NCI-H1105 (cell line): ENCODE data around the gene TFIP11.
"Not testable (repeated sequence)": the region's sequence is repeated elsewhere in the genome, so short reads cannot be mapped to it uniquely, and the experiment has no call there.

Experiments used
- DNase-seq: peaks from one replicate; lab custom pipeline; 2025; lab: John Stamatoyannopoulos, UW

Gene TFIP11

GRCh38 chr22:26541167-26541819 lies 29.0 kb upstream of the TFIP11 start:
- DNase-seq, result no peak

DNA sequence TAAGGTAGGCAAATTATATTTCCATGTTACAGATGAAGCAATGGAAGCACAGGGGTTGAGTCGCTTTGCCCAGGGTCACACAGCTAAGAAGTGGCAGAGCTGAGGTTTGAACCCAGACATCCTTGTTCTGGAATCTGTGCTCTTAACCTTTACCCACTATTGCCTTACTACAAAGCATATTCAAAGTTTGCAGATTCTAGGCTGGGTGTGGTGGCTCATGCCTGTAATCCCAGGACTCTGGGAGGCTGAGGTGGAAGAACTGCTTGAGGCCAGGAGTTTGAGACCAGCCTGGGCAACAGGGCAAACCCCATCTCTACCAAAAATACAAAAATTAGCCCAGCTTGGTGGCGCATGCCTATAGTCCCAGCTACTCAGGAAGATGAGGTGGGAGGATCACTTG lies 27.8 kb upstream of the TFIP11 start:
- no peak for DNase-seq

DNA sequence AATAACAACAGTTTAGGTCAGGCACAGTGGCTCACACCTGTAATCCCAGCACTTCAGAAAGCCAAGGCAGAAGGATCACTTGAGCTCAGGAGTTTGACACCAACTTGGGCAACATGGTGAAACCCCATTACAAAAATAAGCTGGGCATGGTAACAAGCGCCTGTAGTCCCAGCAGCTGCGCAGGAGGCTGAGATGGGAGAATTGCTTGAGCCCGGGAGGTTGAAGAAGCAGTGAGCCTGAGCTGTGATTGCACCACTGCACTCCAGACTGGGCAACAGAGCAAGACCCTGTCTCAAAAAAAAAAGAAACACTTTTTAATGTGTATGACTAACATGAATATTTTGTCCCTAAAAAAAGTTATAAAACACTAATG lies 24.5 kb upstream of the TFIP11 start:
- no peak for DNase-seq

DNA sequence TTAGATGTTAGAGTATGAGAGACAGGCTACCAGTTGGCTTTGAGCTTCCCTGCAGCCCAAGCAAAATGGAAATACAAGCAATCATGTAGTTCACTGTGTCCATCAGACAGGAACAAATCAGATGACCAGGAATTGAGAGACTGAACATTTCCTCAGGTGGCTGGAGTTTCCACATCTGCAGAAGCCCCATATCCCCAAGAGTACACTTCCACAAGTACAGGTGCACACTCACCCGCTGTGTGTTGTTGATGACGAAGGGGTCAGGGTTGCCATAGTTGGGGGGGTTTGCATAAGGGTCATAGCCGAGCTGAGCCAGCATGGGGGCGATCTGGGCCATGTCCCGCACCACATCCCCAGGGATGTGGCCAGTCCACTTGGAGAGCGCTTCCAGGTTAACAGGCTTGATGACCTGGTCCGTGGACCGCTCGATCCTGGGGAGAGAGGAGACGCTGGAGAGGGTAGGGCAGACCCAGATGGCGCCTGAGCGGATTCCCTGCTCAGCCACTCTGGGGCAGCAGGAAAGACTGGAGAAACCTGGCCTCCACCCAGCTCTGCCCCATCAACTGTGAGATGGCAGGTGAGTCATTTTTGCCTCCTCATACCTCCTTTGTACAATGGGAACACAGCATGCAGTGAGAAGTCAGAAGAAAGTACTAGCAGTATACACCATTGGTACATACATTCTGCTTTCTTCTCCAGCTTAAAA lies 23.9 kb upstream of the TFIP11 start:
- DNase-seq, result no peak

- no peak for DNase-seq
Measured at GRCh38 chr22:26535603-26535908, 23.3 kb upstream of the TFIP11 start.

GRCh38 chr22:26534874-26535602 lies 22.8 kb upstream of the TFIP11 start:
- DNase-seq, result no peak

GRCh38 chr22:26534171-26534855 lies 22.0 kb upstream of the TFIP11 start:
- no peak for DNase-seq

GRCh38 chr22:26529345-26529744 lies 17.1 kb upstream of the TFIP11 start:
- no peak for DNase-seq

- not testable (repeated sequence) for DNase-seq
Measured at GRCh38 chr22:26528518-26528917, 16.2 kb upstream of the TFIP11 start.

GRCh38 chr22:26527574-26528465 lies 15.5 kb upstream of the TFIP11 start:
- no peak for DNase-seq

DNA sequence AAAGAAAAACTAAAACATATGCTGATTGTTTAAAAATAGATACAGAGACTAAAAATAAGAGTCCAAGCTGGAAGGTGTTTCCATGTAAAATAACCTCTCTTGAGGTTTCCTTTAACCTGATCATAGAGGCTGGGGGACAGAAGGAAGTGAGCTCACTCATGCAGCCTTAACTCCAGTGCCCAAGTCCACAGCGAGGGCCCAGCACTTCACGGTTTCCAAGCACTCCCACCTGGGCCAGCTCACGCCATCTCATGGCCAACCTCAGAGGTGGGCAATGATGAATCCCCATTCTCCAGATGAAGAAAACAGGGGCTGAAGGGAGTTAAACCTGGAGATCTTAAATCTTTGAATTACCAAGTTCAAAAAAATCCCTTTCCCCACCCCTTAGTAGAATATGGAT lies 14.9 kb upstream of the TFIP11 start:
- no peak for DNase-seq

GRCh38 chr22:26525946-26526564 lies 13.8 kb upstream of the TFIP11 start:
- no peak for DNase-seq

- no peak for DNase-seq
Measured at GRCh38 chr22:26524870-26525269, 12.6 kb upstream of the TFIP11 start.

DNA sequence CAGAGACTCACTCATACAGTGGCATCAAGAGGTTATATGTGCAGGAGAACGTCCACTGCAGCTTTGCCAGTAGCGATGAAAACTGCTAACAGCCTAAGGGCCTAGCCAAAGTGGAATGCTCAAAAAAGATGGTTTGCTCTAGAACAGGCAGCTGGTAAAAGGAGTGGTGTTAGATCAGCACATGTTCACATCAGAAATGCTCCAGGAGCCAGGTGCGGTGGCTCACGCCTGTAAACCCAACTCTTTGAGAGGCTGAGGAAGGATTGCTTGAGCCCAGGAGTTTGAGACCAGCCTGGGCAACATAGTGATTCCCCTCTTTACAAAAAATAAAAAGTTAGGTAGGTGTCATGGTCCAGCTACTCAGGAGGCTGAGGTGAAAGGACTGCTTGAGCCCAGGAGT lies 10.3 kb upstream of the TFIP11 start:
- DNase-seq, result no peak

GRCh38 chr22:26522012-26522411 lies 9.7 kb upstream of the TFIP11 start:
- DNase-seq, result no peak

DNA sequence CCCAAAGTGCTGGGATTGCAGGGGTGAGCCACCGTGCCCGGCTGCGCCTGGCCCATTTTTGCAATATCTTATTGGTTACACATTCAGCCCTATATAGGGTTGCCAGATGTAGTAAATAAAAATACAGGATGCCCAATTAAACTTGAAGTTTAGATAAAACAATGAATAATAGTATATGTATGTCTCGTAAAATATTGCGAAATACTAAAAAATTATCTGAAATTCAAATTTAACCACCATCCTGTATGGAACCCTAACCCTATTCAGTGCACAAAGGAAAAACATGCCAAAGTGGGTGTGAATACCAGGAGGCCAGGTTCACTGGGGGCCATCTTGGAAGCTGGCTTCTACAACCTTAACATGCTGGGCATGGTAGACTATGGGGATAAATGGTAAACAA lies 5.2 kb upstream of the TFIP11 start:
- DNase-seq, result no peak

DNA sequence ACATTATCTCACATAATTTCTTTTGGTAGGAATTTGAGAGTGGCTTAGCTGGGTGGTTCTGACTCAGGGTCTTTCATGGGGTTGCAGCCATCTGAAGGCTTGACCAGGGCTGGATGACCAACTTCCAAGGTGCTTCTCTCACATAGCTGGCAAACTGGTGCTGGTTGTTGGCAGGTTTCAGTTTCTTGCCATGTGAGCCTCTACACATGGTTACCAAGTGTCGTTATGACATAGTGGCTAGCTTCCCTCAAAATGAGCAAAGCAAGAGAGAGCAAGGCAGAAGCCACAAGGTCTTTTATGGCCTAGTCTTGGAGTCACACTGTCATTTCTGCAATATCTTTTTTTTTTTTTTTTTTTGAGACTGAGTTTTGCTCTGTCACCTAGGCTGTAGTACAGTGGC lies 4.2 kb upstream of the TFIP11 start:
- no peak for DNase-seq

DNA sequence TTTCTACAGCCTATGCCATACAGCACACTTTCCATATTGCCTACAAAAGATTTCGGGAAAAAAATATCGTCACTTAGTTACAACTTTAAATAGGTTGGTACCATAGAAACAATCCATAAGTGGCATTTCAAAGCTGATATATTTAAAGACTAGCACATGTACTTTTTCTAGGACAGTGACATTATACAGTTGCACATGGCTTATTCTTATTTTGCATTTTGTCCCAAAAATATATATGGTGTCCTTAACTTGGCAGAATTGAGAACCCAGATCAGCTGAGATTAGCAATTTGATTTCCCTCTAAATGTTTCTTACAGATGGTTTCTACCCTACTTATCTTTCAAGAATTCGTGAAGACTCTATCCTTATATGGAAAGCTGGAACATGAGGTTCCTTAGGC lies 3.7 kb upstream of the TFIP11 start:
- DNase-seq, result no peak

- DNase-seq, result no peak
Measured at GRCh38 chr22:26514419-26515161, 2.3 kb upstream of the TFIP11 start.

GRCh38 chr22:26513838-26514237 lies 1.6 kb upstream of the TFIP11 start:
- DNase-seq, result no peak

DNA sequence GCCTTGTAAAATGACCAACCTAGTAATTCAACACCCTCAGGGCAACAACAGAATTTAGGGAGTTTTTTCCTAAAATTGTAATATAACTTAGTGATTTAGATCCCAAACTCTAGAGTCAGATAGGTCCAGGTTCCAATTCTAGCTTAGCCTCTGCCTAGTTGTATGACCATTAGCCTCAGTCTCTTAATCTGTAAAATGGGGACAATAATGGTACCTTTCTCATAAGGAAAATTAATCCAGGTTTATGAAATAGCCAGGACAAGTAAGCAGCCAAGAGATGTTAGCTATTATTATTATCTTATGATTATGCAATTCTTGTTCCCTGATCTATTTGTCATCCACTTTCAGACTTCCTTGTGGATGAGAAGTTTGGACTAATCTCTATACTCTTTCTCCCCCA lies 4.1 kb downstream of the TFIP11 start:
- DNase-seq, result no peak
